GM19025 (cell line): Measurements from ENCODE around the gene HPCAL1.

ENCODE experiments used
- ATAC-seq: cut with Tn5 transposase; IDR thresholded peaks from one replicate; pipeline ENCODE4 v1.9.1; 2021; ENCODE audit warnings: mild to moderate bottlenecking, low read depth, moderate library complexity; ENCODE audit not compliant: unreplicated experiment

HPCAL1 gene

DNA sequence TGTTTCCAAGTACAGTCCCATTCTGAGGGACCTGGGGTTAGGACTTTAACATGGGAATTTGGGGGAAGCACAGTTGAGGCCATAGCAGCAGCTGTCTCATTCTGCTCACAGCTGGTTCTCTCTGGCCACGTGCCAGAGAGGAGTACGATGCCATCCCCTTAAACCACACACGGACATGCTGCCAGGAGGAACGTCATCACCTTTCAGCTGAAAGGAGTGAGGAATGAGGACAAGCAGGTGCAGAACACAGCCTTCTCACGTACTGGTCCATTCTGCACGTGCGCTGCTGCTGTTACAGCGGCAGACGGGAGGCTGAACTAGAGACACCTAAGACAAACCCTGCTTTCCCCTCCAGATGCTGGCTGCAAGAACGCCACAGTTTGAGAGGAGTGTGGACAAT is 111.9 kb downstream of the HPCAL1 start:
- ATAC-seq = no peak

DNA sequence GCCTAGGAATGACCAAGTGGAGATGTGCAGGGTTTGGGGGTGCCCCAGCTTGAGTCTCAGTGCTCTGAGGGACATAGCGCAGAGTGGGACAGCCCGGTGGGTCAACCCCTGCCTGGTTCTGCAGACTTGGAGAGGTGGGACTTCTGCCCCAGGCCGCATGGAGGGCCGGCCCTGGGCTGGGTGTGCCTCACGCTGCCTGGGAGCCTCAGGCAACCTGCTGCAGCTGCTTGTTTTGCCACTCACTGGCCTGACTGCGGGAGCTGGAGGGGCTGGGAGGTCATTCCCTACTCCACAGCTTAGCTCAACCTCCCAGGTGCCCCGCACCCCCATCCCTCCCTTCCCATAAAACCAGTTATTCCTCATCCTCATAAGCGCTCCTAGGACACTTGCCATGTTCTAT is 112.3 kb downstream of the HPCAL1 start:
- no peak for ATAC-seq

DNA sequence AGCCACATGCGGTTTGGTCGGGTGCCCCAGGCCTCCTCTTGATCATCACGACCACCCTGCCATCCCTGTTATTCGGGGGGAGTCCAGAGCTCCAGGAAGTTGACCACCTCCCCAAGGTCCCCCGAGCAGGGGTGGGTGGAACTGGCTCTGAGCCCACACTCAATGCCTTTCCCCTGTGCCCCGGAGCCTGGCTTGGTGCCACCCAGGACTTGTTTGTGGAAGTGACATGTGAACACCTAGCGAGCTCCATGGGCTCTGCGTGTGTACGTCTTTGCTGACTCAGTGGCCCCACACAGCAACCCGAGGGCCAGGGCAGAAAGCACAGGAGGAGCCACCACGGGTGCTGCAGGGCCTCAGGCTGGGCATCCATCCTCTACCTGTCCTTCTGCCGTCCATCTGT is 112.9 kb downstream of the HPCAL1 start:
- ATAC-seq = no peak

DNA sequence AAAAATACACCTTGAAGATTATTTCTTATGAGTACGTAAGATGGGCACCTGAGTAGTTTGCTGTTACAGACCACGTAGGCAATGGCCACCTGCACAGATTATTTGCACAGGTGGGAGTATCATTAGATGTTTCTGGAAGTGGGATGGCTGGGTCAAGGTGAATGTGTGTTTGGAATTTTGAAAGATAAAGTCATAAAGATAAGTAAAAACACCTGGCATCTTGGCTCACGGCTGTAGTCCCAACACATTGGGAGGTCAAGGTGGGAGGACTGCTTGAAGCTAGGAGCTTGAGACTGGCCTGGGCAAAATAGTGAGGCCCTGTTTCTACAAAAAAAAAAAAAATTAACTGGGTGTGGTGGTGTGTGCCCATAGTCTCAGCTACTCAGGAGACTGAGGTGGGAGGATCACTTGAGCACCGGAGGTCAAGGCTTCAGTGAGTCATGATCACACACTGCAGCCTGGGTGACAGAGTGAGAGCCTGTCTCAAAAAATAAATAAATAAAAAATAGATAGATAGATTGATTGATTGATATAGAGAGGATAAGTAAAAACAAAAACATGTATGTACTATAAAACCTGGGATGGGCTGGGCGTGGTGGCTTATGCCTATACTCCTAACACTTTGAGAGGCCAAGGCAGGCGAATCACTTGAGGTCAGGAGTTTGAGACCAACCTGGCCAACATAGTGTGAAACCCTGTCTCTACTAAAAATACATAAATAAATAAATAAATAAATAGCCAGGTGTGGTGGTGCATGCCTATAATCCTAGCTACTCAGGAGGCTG is 115.0 kb downstream of the HPCAL1 start:
- no peak for ATAC-seq

DNA sequence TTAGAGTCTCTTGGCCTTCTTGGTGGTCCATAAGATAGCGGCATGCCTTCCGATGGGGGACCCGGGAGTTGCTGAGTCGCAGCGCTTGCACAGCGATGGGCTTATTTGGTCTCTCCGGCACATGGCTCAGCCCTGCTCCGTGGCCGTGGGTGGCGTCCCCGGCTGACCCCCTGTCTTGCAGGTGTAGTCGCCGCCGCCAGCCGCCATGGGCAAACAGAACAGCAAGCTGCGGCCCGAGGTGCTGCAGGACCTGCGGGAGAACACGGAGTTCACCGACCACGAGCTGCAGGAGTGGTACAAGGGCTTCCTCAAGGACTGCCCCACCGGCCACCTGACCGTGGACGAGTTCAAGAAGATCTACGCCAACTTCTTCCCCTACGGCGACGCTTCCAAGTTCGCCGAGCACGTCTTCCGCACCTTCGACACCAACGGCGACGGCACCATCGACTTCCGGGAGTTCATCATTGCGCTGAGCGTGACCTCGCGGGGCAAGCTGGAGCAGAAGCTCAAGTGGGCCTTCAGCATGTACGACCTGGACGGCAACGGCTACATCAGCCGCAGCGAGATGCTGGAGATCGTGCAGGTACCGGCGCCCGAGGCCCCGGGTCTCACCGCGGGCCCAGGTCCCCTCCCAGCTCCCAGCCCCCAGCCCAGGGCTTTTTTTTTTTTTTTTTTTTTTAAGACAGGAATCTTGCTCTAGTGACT is 117.0 kb downstream of the HPCAL1 start:
- no peak for ATAC-seq

DNA sequence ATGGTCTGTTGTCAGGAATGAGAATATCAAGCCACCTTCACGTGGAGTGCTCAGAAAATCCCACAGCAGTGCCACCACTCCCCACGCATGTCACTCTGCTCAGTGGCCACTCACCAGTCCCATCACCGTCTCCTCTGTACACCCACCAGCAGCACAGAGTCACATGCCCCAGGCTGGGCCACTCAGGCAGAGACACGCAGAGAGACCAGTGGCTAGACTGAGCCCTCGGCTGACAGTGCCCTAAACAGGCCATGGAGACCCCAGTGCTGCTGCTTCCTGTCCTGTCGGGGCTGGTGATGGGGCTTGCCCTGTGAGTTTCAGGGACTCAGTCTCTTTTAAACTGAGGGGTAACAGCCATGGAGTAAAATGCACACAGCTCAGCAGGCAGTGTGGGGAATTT is 119.5 kb downstream of the HPCAL1 start:
- no peak for ATAC-seq

- no peak for ATAC-seq
These were observed 120.2 kb downstream of the HPCAL1 start for GRCh38 chr2:10422732-10423399.

GRCh38 chr2:10423400-10423774 is 120.7 kb downstream of the HPCAL1 start:
- ATAC-seq = no peak

DNA sequence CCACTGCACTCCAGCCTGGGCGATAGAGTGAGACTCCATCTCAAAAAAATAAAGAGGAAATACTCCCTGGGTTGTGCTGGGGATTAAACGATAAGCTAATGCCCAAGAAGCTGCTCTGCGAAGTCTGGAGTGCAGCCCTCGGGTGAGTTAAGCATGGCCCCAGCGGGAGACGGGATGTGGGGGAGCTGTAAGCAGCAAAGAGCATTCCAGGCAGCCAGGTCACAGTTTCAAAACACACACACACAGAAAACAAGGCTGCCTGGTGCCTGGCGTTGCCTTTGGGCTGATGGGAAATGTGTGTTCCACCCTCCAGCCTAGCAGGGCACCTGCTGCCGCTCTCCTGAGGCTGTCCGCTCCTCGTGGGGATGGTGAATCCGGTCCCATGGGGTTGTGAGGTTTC is 121.3 kb downstream of the HPCAL1 start:
- ATAC-seq = no peak

DNA sequence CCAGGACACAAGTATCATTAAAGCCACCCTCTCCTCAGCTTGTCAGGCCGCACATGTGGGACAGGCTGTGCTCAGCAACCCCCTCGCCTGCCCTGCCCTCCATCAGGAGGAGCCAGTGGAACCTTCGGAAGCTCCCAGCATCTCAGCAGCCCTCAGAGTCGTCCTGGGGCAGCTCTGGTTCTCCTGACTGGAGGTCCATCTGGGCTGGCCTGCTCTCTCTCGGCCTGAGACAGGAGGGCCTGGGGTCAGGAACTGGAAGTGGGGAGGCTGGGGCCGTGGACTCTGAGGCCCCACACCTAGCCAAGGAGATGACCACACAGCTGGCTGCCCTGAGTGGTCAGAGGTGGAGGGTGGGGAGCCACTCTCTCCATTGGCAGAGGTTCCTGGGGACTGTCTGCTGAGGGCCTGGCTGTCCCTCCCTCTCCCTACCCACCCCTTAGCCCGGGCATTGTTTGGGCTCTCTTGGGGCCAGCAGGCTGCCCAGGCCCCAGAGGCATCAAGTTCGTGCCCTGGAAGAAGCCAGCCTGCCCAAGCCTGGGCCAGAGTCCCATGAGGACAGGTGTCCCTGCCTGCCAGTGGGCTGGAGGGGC is 122.3 kb downstream of the HPCAL1 start:
- no peak for ATAC-seq

DNA sequence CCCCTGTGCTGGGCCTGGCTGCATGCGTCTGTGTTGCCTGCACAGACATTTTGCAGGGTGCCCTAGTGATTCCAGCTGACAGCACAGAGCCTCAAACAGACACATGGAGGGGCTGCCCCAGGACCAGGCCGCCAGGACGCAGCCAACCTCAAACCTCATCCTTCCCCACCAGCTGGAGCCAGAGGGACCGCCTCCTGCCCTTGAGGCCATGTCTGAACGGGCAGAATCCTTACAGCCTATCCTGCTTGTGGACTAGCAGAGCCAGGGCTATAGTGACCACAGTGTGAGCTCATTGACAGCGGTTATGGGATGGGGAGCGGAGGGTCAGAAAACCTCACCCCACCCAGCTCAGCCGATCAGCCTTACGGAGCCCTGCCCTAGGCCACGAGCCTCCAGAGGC is 123.0 kb downstream of the HPCAL1 start:
- ATAC-seq = no peak

DNA sequence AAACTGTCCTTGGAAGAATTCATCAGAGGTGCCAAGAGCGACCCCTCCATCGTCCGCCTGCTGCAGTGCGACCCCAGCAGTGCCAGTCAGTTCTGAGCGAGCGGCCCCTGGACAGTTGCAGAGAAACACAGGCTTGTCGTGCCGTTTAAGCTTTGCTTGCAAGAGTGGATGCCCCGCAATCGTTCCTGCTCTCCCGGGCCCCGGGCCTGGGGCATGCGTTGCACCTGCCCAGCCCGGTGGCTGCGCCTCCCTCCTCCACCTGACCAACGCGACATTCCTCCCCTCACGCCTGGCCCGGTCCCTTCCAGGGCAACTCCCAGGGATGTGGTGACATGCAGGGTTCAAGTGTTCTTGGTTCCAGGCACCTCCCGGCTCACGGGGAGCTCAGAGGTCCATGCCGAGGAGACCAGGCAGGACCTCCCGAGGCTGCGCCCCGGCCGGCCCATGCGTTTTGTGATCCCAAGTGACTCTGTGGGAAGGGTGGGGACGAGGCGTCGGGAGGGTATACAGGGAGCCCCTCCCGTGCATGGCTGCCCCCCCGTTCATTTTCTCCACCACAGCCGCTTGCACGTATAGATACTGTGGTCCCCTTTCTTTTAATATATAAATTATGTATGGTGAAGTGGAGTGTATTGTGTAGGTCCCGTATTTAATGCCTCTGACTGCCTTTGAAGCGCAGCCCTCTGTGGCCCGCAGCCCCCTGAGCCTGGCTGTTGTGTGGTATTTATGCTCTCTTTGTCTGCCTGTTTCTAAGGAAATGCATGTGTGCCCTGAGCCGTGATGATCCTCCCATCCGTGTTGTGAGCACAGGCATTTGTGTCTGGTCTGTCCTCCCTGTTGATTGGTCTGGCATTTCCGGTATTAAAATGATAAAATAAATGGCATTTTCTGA is 124.3 kb downstream of the HPCAL1 start:
- no peak for ATAC-seq

DNA sequence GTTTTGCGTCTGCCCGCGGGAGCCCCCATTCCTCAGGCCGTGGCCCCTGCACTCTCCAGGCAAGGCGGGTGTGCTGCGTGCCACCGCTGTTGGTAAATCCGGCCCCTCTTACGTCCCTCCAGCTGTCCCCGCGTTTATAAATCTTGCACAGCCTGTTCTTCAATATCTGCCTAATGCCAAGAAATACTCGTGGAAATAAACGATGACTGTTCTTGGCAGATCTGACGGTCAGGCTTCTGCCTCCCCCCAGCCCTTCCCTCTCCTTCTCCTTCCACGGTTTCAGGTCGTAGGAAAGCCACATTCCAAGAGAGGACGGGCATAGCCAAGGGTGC is 124.9 kb downstream of the HPCAL1 start:
- no peak for ATAC-seq

DNA sequence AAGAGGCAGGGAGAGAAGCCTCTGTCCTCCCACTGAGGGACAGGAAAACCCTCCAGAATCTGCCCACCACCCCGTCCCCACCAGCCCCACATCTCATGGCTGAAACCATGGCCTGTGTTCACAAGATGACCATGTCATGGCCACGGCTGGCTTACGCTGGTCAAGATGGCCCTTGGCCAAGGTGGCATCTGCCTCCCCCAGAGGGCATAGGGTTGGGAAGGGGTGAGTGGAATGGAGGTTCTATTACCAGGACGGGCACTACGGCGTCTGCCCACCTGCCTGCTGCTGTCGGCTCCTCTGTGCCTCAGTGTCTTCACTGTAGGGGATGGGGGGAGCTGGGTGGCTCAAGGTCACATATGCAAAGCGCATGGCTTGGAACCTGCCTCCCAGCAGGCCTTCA is 125.7 kb downstream of the HPCAL1 start:
- no peak for ATAC-seq

GRCh38 chr2:10428924-10429323 is 126.2 kb downstream of the HPCAL1 start:
- ATAC-seq = no peak

- ATAC-seq = no peak
These were observed 128.3 kb downstream of the HPCAL1 start for GRCh38 chr2:10430886-10431622.

- no peak for ATAC-seq
These were observed 129.1 kb downstream of the HPCAL1 start for GRCh38 chr2:10431797-10432196.

DNA sequence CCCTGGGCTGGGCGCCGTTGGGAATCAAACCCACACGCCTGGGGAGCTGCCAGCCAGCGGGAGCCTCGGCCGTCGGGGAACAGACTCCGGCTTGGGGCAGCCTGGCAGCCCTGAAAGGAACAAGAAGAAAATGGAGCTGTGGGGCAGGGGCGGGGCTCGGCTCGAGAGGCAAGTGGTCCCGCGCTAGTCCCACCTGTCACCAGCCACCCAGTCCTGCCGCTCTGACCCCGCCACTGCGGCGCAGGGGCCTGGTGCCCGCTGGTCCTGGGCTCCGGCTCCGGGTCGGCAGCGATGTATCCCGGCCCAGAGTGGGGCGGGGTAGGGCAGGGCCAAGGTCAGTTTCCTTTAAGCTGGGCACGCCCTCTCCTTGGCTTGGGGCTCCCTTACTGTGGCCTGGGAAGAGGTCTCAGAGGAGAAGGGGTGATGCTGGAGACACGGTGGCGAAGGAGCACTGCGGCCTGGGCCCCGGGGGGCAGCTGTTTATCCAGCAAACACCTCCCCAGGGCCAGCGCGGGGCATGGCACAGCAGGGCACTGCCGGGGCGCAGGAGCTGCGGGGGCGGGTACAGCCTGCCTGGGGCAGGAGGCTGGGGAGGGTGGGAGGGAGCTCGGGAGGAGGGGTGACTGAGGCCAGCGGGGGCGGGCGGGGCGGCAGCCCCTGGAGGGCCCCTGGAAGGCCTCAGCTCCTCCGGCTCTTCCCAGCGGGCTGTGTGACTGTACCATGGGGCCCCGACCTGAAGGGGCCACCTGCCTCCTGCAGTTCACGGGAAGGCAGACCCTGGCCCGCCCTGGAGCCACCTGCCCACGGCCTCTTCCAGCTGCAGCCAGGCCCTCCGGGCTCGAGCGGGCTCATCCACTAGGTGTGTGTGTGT is 129.8 kb downstream of the HPCAL1 start:
- ATAC-seq = no peak
